ENCODE measurements around the gene ZNF408. TPM values are rescaled to one million over a fixed set of nuclear protein-coding genes. Genes with fewer than 3 reads are reported as not detected.

Gene ZNF408
- total RNA-seq, 1 experiment from 2014 or later = 15.2 TPM

DNA sequence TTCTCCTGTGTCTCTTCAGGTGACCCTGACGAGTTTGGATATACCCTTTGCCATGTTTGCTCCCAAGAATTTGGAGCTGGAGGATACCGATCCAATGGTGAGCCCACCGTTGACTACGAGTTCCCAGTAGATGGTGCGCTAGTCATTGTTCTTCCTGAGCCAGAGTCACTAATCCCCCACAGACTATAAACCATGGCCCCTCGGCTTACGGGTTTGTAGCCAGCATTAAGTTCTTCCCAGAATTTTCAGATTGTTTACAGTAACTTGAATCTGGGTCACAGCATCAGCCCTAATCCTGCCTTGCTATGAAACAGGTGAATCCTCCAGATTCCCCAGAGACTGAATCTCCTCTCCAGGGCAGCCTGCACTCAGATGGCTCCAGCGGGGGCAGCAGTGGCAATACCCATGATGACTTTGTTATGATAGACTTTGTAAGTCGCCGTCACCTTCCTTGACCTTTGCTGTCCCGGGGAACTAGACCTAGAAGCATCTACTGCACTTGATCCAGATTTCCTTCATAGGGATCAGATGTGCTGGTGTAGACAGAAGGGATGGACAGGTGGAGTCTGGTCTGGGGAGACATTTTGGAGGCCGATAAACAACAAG is 32.2 kb upstream of the ZNF408 start (continued):
- TF ChIP-seq, protein P1, sequence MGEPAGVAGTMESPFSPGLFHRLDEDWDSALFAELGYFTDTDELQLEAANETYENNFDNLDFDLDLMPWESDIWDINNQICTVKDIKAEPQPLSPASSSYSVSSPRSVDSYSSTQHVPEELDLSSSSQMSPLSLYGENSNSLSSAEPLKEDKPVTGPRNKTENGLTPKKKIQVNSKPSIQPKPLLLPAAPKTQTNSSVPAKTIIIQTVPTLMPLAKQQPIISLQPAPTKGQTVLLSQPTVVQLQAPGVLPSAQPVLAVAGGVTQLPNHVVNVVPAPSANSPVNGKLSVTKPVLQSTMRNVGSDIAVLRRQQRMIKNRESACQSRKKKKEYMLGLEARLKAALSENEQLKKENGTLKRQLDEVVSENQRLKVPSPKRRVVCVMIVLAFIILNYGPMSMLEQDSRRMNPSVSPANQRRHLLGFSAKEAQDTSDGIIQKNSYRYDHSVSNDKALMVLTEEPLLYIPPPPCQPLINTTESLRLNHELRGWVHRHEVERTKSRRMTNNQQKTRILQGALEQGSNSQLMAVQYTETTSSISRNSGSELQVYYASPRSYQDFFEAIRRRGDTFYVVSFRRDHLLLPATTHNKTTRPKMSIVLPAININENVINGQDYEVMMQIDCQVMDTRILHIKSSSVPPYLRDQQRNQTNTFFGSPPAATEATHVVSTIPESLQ (CRISPR knock-in tag; IDR thresholded peaks at IDR 0.05) = no peak
- TF ChIP-seq, protein P2, sequence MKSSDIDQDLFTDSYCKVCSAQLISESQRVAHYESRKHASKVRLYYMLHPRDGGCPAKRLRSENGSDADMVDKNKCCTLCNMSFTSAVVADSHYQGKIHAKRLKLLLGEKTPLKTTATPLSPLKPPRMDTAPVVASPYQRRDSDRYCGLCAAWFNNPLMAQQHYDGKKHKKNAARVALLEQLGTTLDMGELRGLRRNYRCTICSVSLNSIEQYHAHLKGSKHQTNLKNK (CRISPR knock-in tag; IDR thresholded peaks at IDR 0.05) = no peak
- TF ChIP-seq RORB (CRISPR knock-in tag; IDR thresholded peaks at IDR 0.05) (no peak), ZNF263 (CRISPR knock-in tag; IDR thresholded peaks at IDR 0.05; ENCODE audit: low read depth) (no peak)

GRCh38 chr11:46669711-46670139 is 31.1 kb upstream of the ZNF408 start:
- no peaks in the 10 kb centered on the region for H3K27me3 Mint-ChIP-seq (ENCODE audit: low read depth)
- DNase-seq (ENCODE audit: low spot score) = no peak
- peaks cover 13% of the 10 kb centered on the region for H3K4me1 Mint-ChIP-seq
- H3K9me3 Mint-ChIP-seq = no peaks in the 10 kb centered on the region
- H3K36me3 Mint-ChIP-seq = peaks cover 51% of the 10 kb centered on the region
- peak; percentile 66 for ATAC-seq
- ChIA-PET POLR2A (no interaction called here), CTCF (interaction anchor here (0.7 to 1.3 kb wide), 6 partner anchors 9 to 281 kb away, joined by 3 to 5 read pairs (median 4); partner anchors contain the start of genes ARHGAP1 and ZNF408)
- no peak overlapping the region for H3K4me3 Mint-ChIP-seq
- H3K27ac Mint-ChIP-seq = peak overlapping the region; percentile 89
- TF ChIP-seq ZNF219 (CRISPR knock-in tag; IDR thresholded peaks at IDR 0.05; ENCODE audit: borderline replicate concordance) = no peak
- no peak for TF ChIP-seq TP53 (CRISPR knock-in tag; IDR thresholded peaks at IDR 0.05)
- TF ChIP-seq ZNF138 (CRISPR knock-in tag; conservative IDR thresholded peaks at IDR 0.05) = no peak
- no peak for TF ChIP-seq TEAD4 (CRISPR knock-in tag; IDR thresholded peaks at IDR 0.05)
- no peak for TF ChIP-seq AR (CRISPR knock-in tag; IDR thresholded peaks at IDR 0.05)
- TF ChIP-seq FOXP4 (CRISPR knock-in tag; IDR thresholded peaks at IDR 0.05) = no peak
- TF ChIP-seq USF2 (CRISPR knock-in tag; IDR thresholded peaks at IDR 0.05) = no peak
- no peak for TF ChIP-seq NR1H2 (CRISPR knock-in tag; IDR thresholded peaks at IDR 0.05)
- no peak for TF ChIP-seq FOXJ3 (CRISPR knock-in tag; IDR thresholded peaks at IDR 0.05; ENCODE audit: borderline replicate concordance)
- no peak for TF ChIP-seq RORB (CRISPR knock-in tag; IDR thresholded peaks at IDR 0.05)
- no peak for TF ChIP-seq HMGA2 (CRISPR knock-in tag; IDR thresholded peaks at IDR 0.05)
- no peak for TF ChIP-seq CREB1 (CRISPR knock-in tag; IDR thresholded peaks at IDR 0.05)
- no peak for TF ChIP-seq SOX15 (CRISPR knock-in tag; IDR thresholded peaks at IDR 0.05)
- no peak for TF ChIP-seq NR2C2 (CRISPR knock-in tag; IDR thresholded peaks at IDR 0.05)
- no peak for TF ChIP-seq ZBTB43 (CRISPR knock-in tag; IDR thresholded peaks at IDR 0.05)
- TF ChIP-seq, protein P3, sequence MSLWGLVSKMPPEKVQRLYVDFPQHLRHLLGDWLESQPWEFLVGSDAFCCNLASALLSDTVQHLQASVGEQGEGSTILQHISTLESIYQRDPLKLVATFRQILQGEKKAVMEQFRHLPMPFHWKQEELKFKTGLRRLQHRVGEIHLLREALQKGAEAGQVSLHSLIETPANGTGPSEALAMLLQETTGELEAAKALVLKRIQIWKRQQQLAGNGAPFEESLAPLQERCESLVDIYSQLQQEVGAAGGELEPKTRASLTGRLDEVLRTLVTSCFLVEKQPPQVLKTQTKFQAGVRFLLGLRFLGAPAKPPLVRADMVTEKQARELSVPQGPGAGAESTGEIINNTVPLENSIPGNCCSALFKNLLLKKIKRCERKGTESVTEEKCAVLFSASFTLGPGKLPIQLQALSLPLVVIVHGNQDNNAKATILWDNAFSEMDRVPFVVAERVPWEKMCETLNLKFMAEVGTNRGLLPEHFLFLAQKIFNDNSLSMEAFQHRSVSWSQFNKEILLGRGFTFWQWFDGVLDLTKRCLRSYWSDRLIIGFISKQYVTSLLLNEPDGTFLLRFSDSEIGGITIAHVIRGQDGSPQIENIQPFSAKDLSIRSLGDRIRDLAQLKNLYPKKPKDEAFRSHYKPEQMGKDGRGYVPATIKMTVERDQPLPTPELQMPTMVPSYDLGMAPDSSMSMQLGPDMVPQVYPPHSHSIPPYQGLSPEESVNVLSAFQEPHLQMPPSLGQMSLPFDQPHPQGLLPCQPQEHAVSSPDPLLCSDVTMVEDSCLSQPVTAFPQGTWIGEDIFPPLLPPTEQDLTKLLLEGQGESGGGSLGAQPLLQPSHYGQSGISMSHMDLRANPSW (CRISPR knock-in tag; conservative IDR thresholded peaks at IDR 0.05; ENCODE audit: low read depth) = no peak
- no peak for TF ChIP-seq PRRX2 (CRISPR knock-in tag; IDR thresholded peaks at IDR 0.05)
- no peak for TF ChIP-seq KAT7 (CRISPR knock-in tag; IDR thresholded peaks at IDR 0.05; ENCODE audit: borderline replicate concordance)
